Adipose tissue (tissue), 3 donors: ENCODE data around the gene CNTF. TPM values are rescaled to one million over a fixed set of nuclear protein-coding genes. Genes with fewer than 3 reads are reported as not detected.

Experiments used
- H3K27ac ChIP-seq: one replicate; pipeline ENCODE4 v1.5.1; 2013; ENCODE audit warnings: low read depth, low read length
- WGBS, 3 donors: extraction: QIAGEN DNeasy Blood & Tissue Kit; methylation state at CpG; one replicate each; pipeline ENCODE4 v1.1.7; 2013; 5-methylcytosine and 5-hydroxymethylcytosine counted together
- polyA plus RNA-seq, 3 donors: library from polyadenylated mRNA; stranded (reverse); fragments of 200-250 nt; gene quantifications; one replicate each; pipeline ENCODE4 v1.2.3, GENCODE V29; 2013
- donor health status: healthy with polysubstance abuse.
- donor health status: Bipolar disorder and iron deficiency.
- donor health status: healthy.

The CNTF gene
- polyA plus RNA-seq, 3 donors, result 0.16 to 0.64 (median 0.56) TPM

GRCh38 chr11:58637371-58637770, 14.9 kb downstream of the CNTF start:
- WGBS, 3 donors, result 56 to 71% (median 58%) methylated on average over 2 of the region's 2 CpGs
- no peak overlapping the region for H3K27ac ChIP-seq

- H3K27ac ChIP-seq, result no peak overlapping the region
- 89 to 90% (median 89%) methylated on average over 6 of the region's 6 CpGs for WGBS, 3 donors
Observed at GRCh38 chr11:58639103-58639502, 16.6 kb downstream of the CNTF start.

GRCh38 chr11:58639669-58640068, 17.2 kb downstream of the CNTF start:
- WGBS, 3 donors, result 58 to 69% (median 63%) methylated on average over 2 of the region's 2 CpGs
- no peak overlapping the region for H3K27ac ChIP-seq

- 0 to 3% (median 2%) methylated on average over 1 of the region's 1 CpG for WGBS, 3 donors
- no peak overlapping the region for H3K27ac ChIP-seq
Observed at GRCh38 chr11:58640386-58641023, 18.0 kb downstream of the CNTF start.

- 72 to 83% (median 78%) methylated on average over 3 of the region's 3 CpGs for WGBS, 3 donors
- no peak overlapping the region for H3K27ac ChIP-seq
Observed at GRCh38 chr11:58641341-58641740, 18.9 kb downstream of the CNTF start.

GRCh38 chr11:58641803-58642581, 19.5 kb downstream of the CNTF start:
- WGBS, 3 donors, result 71 to 85% (median 79%) methylated on average over 7 of the region's 7 CpGs
- no peak overlapping the region for H3K27ac ChIP-seq

GRCh38 chr11:58645854-58646253, 23.4 kb downstream of the CNTF start:
- no peak overlapping the region for H3K27ac ChIP-seq

GRCh38 chr11:58647141-58647699, 24.8 kb downstream of the CNTF start:
- WGBS, 3 donors, result 48 to 86% (median 58%) methylated on average over 2 of the region's 2 CpGs
- H3K27ac ChIP-seq, result no peak overlapping the region

GRCh38 chr11:58647866-58648265, 25.4 kb downstream of the CNTF start:
- H3K27ac ChIP-seq, result no peak overlapping the region
- WGBS, 3 donors, result 67 to 89% (median 71%) methylated on average over 1 of the region's 1 CpG

- no peak overlapping the region for H3K27ac ChIP-seq
Observed at GRCh38 chr11:58649623-58650022, 27.2 kb downstream of the CNTF start.

GRCh38 chr11:58650496-58650895, 28.0 kb downstream of the CNTF start:
- H3K27ac ChIP-seq, result no peak overlapping the region
- 50 to 78% (median 66%) methylated on average over 1 of the region's 1 CpG for WGBS, 3 donors

- 68 to 74% (median 70%) methylated on average over 2 of the region's 2 CpGs for WGBS, 3 donors
- H3K27ac ChIP-seq, result no peak overlapping the region
Observed at GRCh38 chr11:58652726-58653280, 30.3 kb downstream of the CNTF start.

- WGBS, 3 donors, result 17 to 32% (median 30%) methylated on average over 12 of the region's 12 CpGs
- H3K27ac ChIP-seq, result no peak overlapping the region
Observed at GRCh38 chr11:58654079-58654907, 31.8 kb downstream of the CNTF start.

GRCh38 chr11:58654908-58655296, 32.4 kb downstream of the CNTF start:
- H3K27ac ChIP-seq, result no peak overlapping the region
- WGBS, 3 donors, result 93 to 100% (median 100%) methylated on average over 1 of the region's 1 CpG

- 84 to 97% (median 89%) methylated on average over 2 of the region's 2 CpGs for WGBS, 3 donors
- no peak overlapping the region for H3K27ac ChIP-seq
Observed at GRCh38 chr11:58656348-58656747, 33.9 kb downstream of the CNTF start.

GRCh38 chr11:58658623-58659022, 36.2 kb downstream of the CNTF start:
- H3K27ac ChIP-seq, result no peak overlapping the region
- WGBS, 3 donors, result 69 to 82% (median 74%) methylated on average over 3 of the region's 3 CpGs

- no peak overlapping the region for H3K27ac ChIP-seq
- WGBS, 3 donors, result 40 to 52% (median 50%) methylated on average over 2 of the region's 2 CpGs
Observed at GRCh38 chr11:58659404-58659803, 36.9 kb downstream of the CNTF start.

- no peak overlapping the region for H3K27ac ChIP-seq
Observed at GRCh38 chr11:58659910-58660570, 37.6 kb downstream of the CNTF start.

More at GRCh38 chr11:58659910-58660570, 37.6 kb downstream of the CNTF start:
- 63 to 78% (median 66%) methylated on average over 5 of the region's 5 CpGs for WGBS, 3 donors
